Upper lobe of right lung (tissue), 1 donor: ENCODE measurements around the gene TMOD1. TPM values are rescaled to one million over a fixed set of nuclear protein-coding genes. Genes with fewer than 3 reads are reported as not detected.
"Not testable (repeated sequence)": the region's sequence is repeated elsewhere in the genome, so short reads cannot be mapped to it uniquely, and the experiment has no call there.

Source experiments
- ATAC-seq: fragments of 200-7000 bp; cut with Tn5 transposase; one replicate; pipeline ENCODE4 v1.9.1; 2020; ENCODE audit warnings: mild to moderate bottlenecking, moderate library complexity
- DNase-seq: peaks from one replicate; pipeline ENCODE4 v3.0.0-alpha.2; 2020
- H3K27ac ChIP-seq: fragments of 200-600 bp; one replicate; pipeline ENCODE4 v1.8.0; 2022
- H3K27me3 ChIP-seq: fragments of 200-600 bp; one replicate; pipeline ENCODE4 v1.8.0; 2022; ENCODE audit warnings: mild to moderate bottlenecking
- H3K36me3 ChIP-seq: fragments of 200-600 bp; one replicate; pipeline ENCODE4 v1.8.0; 2022
- H3K4me1 ChIP-seq: fragments of 200-600 bp; one replicate; pipeline ENCODE4 v1.8.0; 2022
- H3K4me3 ChIP-seq: fragments of 200-600 bp; one replicate; pipeline ENCODE4 v1.8.0; 2022; ENCODE audit warnings: mild to moderate bottlenecking
- H3K9me3 ChIP-seq: fragments of 200-600 bp; one replicate; pipeline ENCODE4 v1.8.0; 2022
- CTCF ChIP-seq: fragments of 200-600 bp; IDR thresholded peaks from one replicate; pipeline ENCODE4 v1.8.0; 2022; ENCODE audit warnings: antibody characterized with exemption
- intact Hi-C: fragments of 100-400 bp; cut with DNase I; formaldehyde crosslinking; loops from one replicate; pipeline ENCODE4 v1.11.0; 2022
- long read RNA-seq: library from polyadenylated mRNA; unstranded; transcript quantifications from one replicate; pipeline ENCODE4 v2.0.0, GENCODE V29; 2021
- total RNA-seq: library from RNA; stranded (reverse); fragmentation: NEBNext Ultra II Directional; extraction: Animal tissue kit (Norgen Biotek cat#: 25700); gene quantifications from one replicate; pipeline ENCODE4 v1.2.1, GENCODE V29; 2021
- donor health status: DM: no; HTN: yes; CAD: no; lungs with severe emphysema.

TMOD1 gene
- 11.3 TPM for total RNA-seq
- long read RNA-seq, transcript TMOD1-201 (10 exons, 3,343 nt), result major isoform, 14 of 30 reads
- long read RNA-seq, partial matches to known transcripts, result 9 of 30 reads
- long read RNA-seq, other reads (novel, unspliced or antisense), result 7 of 30 reads

DNA sequence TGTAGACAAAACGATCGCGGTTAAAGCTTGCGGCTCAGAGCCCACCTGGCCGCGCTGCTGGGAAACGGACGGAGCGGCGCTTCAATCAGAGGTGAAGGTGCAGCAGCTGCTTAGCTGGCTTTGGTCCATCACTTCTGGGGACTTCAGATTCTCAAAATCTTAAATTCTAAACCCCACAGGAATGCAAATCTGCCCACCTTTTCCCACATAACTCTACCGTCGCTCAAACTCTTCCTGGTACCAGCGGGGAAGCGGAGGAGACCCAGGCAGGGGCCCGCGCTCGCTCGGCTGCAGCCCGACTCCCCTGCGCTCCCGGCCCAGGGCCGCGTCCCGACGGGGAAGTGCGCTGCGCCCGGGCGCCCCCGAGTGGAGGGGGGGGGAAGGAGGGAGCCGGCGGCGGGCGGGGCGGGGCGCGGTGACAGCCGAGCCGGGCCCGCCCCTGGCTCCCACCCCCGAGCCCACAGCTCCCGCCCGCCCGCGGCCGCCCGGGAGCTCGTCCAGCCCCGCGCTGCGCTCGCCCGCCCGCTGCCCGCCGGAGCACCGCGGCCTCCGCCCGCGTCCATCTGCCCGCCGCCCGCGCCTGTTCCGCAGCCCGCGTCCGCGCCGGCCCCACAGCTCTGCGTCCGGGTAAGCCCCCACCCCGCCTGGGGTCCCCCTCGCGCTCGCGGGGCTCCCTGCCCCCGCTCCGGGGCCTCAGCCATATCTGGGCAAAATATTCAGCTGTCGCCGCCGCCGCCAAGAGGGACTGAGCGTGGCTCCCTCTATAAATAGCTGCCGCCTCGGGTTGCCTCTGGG, at the start of gene TMOD1:
Gene TMOD1, plus strand, starts transcription at position 490 of the 795 bp plus-strand sequence. CDS start 22,523 bp downstream, outside the sequence.
- Histone ChIP-seq H3K4me1 (peaks cover 19% of the 10 kb centered on the region), H3K9me3 (no peaks in the 10 kb centered on the region), H3K27me3 (peaks cover 12% of the 10 kb centered on the region), H3K36me3 (peaks cover 5% of the 10 kb centered on the region), H3K4me3 (peak within 1 kb of the TSS; percentile 78), H3K27ac (peak within 1 kb of the TSS; percentile 63)
- DNase-seq (peak; percentile 87), ATAC-seq (peak; percentile 96)
- intact Hi-C loops, result no loop called here
- no peak for TF ChIP-seq CTCF

DNA sequence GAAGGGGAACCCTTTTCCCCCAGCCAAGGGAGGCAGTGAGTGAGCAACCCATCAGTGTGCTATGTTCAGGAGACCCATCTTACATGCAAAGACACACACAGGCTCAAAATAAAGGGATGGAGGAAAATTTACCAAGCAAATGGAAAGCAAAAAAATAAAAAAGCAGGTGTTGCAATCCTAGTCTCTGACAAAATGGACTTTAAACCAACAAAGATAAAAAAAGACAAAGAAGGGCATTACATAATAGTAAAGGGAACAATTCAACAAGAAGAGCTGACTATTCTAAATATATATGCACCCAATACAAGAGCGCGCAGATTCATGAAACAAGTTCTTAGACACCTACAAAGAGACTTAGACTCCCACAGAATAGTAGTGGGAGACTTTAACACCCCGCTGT, 47.9 kb upstream of the TMOD1 start:
- ATAC-seq, DNase-seq: not testable (repeated sequence)

DNA sequence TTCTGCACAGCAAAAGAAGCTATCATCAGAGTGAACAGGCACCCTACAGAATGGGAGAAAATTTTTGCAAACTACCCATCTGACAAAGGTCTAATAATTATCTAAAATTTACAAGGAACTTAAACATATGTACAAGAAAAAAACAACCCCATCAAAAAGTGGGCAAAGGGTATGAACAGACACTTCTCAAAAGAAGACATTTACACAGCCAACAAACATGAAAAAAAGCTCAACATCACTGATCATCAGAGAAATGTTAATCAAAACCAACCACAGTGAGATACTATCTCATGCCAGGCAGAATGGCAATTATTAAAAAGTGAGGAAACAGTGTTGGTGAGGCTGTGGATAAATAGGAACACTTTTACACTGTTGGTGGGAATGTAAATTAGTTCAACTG, 44.6 kb upstream of the TMOD1 start:
- H3K4me3 ChIP-seq, ATAC-seq, H3K27ac ChIP-seq, H3K9me3 ChIP-seq, H3K27me3 ChIP-seq, DNase-seq, intact Hi-C loops, H3K4me1 ChIP-seq: not testable (repeated sequence)
- peaks cover 15% of the 10 kb centered on the region for H3K36me3 ChIP-seq

More for the DNA sequence above, 47.9 kb upstream of the TMOD1 start:
- intact Hi-C loops, H3K36me3 ChIP-seq, H3K4me3 ChIP-seq, H3K4me1 ChIP-seq, H3K27me3 ChIP-seq, H3K9me3 ChIP-seq, H3K27ac ChIP-seq: not testable (repeated sequence)

DNA sequence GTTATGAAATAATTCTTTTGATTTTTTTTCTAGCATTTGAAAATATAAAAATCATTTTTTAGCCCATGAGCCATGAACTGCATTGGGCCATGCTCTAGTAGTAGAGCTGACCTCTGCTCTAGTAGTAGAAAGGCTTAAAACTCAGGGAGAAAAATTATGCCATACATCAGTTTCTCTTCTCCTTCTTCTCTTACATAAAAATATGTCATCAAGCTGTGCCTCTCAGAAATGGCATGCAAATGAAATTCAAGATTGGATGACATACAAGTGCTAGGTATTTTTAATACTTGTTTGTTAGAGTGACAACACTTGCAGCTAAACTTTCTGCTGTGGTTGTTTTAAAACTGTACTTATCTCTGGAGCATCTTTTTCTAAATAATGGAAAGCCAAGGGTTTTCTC, 42.1 kb upstream of the TMOD1 start:
- ATAC-seq (no peak), DNase-seq (no peak)
- no peak overlapping the region for H3K4me3 ChIP-seq
- H3K27me3 ChIP-seq, result no peaks in the 10 kb centered on the region
- no peaks in the 10 kb centered on the region for H3K4me1 ChIP-seq
- intact Hi-C loops, result no loop called here
- H3K27ac ChIP-seq, result no peak overlapping the region
- H3K36me3 ChIP-seq, result peaks cover 15% of the 10 kb centered on the region
- no peaks in the 10 kb centered on the region for H3K9me3 ChIP-seq
- TF ChIP-seq CTCF, result no peak

- no peaks in the 10 kb centered on the region for H3K27me3 ChIP-seq
- no peaks in the 10 kb centered on the region for H3K4me1 ChIP-seq
- peaks cover 25% of the 10 kb centered on the region for H3K36me3 ChIP-seq
- intact Hi-C loops, result no loop called here
- H3K27ac ChIP-seq, result no peak overlapping the region
- no peak for DNase-seq
- TF ChIP-seq CTCF, result no peak
- no peak overlapping the region for H3K4me3 ChIP-seq
- no peaks in the 10 kb centered on the region for H3K9me3 ChIP-seq
- no peak for ATAC-seq
Observed at GRCh38 chr9:97462159-97462558, 39.3 kb upstream of the TMOD1 start.

DNA sequence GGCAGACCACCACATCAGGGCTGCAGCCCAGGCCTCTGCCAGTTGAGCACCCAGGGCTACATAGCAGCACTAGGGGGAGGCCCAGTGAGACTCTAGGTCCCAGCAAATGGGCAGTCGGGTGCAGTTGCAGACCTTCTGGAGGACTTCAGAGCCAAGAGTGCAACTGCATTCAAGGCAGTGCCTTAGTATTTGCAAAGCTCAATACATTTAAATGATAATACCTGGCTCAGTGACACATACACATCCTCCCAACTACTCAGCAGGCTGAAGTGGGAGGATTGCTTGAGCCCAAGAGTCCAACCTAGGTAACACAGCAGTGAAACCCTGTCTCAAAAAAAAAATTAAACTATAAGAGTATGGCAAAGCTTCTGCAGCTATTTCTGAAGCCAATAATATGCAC, 38.6 kb upstream of the TMOD1 start:
- no peaks in the 10 kb centered on the region for H3K9me3 ChIP-seq
- ATAC-seq (no peak), DNase-seq (no peak)
- H3K4me3 ChIP-seq, result no peak overlapping the region
- no peak overlapping the region for H3K27ac ChIP-seq
- no peak for TF ChIP-seq CTCF
- intact Hi-C loops, result no loop called here
- H3K36me3 ChIP-seq, result peaks cover 25% of the 10 kb centered on the region
- no peaks in the 10 kb centered on the region for H3K27me3 ChIP-seq
- no peaks in the 10 kb centered on the region for H3K4me1 ChIP-seq
